ENCODE results near the gene OR2AK2. TPM values are rescaled to one million over a fixed set of nuclear protein-coding genes. Genes with fewer than 3 reads are reported as not detected.

OR2AK2 gene
- total RNA-seq, 1 experiment from 2014 or later, result not detected

GRCh38 chr1:247998811-247999210, 33.8 kb downstream of the OR2AK2 start:
- no peak for DNase-seq (ENCODE audit: low spot score)
- ChIA-PET POLR2A (ENCODE audit: low non-redundant PET) (no interaction called here), CTCF (no interaction called here)
- Histone ChIP-seq H3K27ac (ENCODE audit: low read depth, low read length, poor library complexity, severe bottlenecking) (no peak overlapping the region), H3K4me3 (ENCODE audit: low read depth, low read length, poor library complexity, severe bottlenecking) (no peak overlapping the region), H3K4me1 (ENCODE audit: insufficient read depth, low read length, poor library complexity, severe bottlenecking) (no peaks in the 10 kb centered on the region), H3K9me3 (ENCODE audit: low read depth, low read length, poor library complexity, severe bottlenecking) (peaks cover 12% of the 10 kb centered on the region), H3K36me3 (ENCODE audit: insufficient read depth, low read length, poor library complexity, severe bottlenecking) (no peaks in the 10 kb centered on the region), H3K27me3 (replicated peaks; ENCODE audit: insufficient read depth, low read depth, low read length, poor library complexity) (no peaks in the 10 kb centered on the region)
- TF ChIP-seq EZH2 (IDR thresholded peaks at IDR 0.05; ENCODE audit: borderline replicate concordance, low read depth, low read length, poor library complexity, severe bottlenecking), result no peak
- no peak for TF ChIP-seq CTCF (conservative IDR thresholded peaks at IDR 0.05; ENCODE audit: low read depth, low read length)
- no TSS peak for BruUV-seq (replicated peaks)
- intact Hi-C loops (cut with micrococcal nuclease; ENCODE audit: unreplicated experiment), result no loop called here

DNA sequence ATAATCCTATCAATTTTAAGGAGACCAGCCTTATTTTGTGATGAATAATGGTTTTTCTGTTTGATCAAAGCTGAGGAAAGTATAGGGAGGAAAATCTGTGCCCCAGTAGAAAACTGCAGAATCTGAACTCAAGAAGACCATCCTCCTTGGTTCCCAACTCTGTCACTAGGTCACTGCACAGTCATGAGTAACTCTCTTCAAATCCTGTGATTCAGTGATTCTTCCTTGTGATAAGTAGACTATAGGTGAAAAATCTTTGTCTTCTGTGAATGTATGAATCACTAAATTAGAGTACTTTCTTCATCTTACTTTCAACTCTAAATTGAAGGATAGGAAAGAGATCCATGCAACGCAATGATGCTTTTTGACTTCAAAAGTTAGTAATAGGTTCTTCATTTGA, 35.1 kb downstream of the OR2AK2 start:
- no peak for DNase-seq (ENCODE audit: low spot score)
- intact Hi-C loops (cut with micrococcal nuclease; ENCODE audit: unreplicated experiment), result no loop called here
- Histone ChIP-seq H3K27me3 (replicated peaks; ENCODE audit: insufficient read depth, low read depth, low read length, poor library complexity) (no peaks in the 10 kb centered on the region), H3K9me3 (ENCODE audit: low read depth, low read length, poor library complexity, severe bottlenecking) (peaks cover 12% of the 10 kb centered on the region), H3K4me3 (ENCODE audit: low read depth, low read length, poor library complexity, severe bottlenecking) (no peak overlapping the region), H3K27ac (ENCODE audit: low read depth, low read length, poor library complexity, severe bottlenecking) (no peak overlapping the region), H3K4me1 (ENCODE audit: insufficient read depth, low read length, poor library complexity, severe bottlenecking) (no peaks in the 10 kb centered on the region), H3K36me3 (ENCODE audit: insufficient read depth, low read length, poor library complexity, severe bottlenecking) (no peaks in the 10 kb centered on the region)
- no TSS peak for BruUV-seq (replicated peaks)
- TF ChIP-seq EZH2 (IDR thresholded peaks at IDR 0.05; ENCODE audit: borderline replicate concordance, low read depth, low read length, poor library complexity, severe bottlenecking) (no peak), CTCF (conservative IDR thresholded peaks at IDR 0.05; ENCODE audit: low read depth, low read length) (no peak)
- CTCF ChIA-PET, result no interaction called here
- POLR2A ChIA-PET (ENCODE audit: low non-redundant PET), result no interaction called here

DNA sequence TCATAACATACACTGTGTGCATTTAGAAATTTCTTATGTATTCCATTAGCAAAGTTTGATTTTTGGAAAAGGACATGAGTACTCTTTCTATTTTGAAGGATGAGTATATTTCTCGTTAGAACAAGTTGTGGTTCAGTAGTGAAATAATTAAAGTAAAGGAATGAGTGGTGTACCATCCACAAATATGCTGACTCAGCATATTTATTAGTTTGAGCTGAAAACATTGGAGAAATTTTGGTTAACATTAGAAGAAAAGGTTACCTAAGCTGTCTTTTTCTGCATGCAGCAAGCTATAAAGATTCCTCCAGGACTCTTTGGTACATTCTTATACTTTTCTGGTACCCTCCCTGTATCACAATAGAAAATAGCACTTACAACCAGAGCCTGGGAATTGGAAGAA, 42.7 kb downstream of the OR2AK2 start:
- Histone ChIP-seq H3K27me3 (replicated peaks; ENCODE audit: insufficient read depth, low read depth, low read length, poor library complexity) (no peaks in the 10 kb centered on the region), H3K4me3 (ENCODE audit: low read depth, low read length, poor library complexity, severe bottlenecking) (no peak overlapping the region), H3K9me3 (ENCODE audit: low read depth, low read length, poor library complexity, severe bottlenecking) (peaks cover 41% of the 10 kb centered on the region), H3K4me1 (ENCODE audit: insufficient read depth, low read length, poor library complexity, severe bottlenecking) (no peaks in the 10 kb centered on the region), H3K27ac (ENCODE audit: low read depth, low read length, poor library complexity, severe bottlenecking) (no peak overlapping the region), H3K36me3 (ENCODE audit: insufficient read depth, low read length, poor library complexity, severe bottlenecking) (no peaks in the 10 kb centered on the region)
- TF ChIP-seq EZH2 (IDR thresholded peaks at IDR 0.05; ENCODE audit: borderline replicate concordance, low read depth, low read length, poor library complexity, severe bottlenecking) (no peak), CTCF (conservative IDR thresholded peaks at IDR 0.05; ENCODE audit: low read depth, low read length) (no peak)
- ChIA-PET CTCF (no interaction called here), POLR2A (ENCODE audit: low non-redundant PET) (no interaction called here)
- intact Hi-C loops (cut with micrococcal nuclease; ENCODE audit: unreplicated experiment), result no loop called here
- DNase-seq (ENCODE audit: low spot score), result no peak
- no TSS peak for BruUV-seq (replicated peaks)

Measured in A673 (cell line).